CD14-positive monocyte (primary cell): ENCODE data around the gene IFRD2. TPM values are rescaled to one million over a fixed set of nuclear protein-coding genes. Genes with fewer than 3 reads are reported as not detected.
"Not testable (repeated sequence)": the region's sequence is repeated elsewhere in the genome, so short reads cannot be mapped to it uniquely, and the experiment has no call there.

ENCODE experiments used
- DNase-seq, 3 donors: peaks; one replicate each; pipeline ENCODE4 v3.0.0-alpha.2; 2011 to 2022
- H2AFZ ChIP-seq: 2 replicates; pipeline ENCODE4 v1.6.0; 2012; ENCODE audit warnings: mild to moderate bottlenecking, low read depth, low read length, inconsistent platforms; ENCODE audit not compliant: insufficient read depth, poor library complexity, severe bottlenecking
- H3K27ac ChIP-seq, 2 donors: 1 replicate in 1 of 2; 2 replicates in 1 of 2; pipeline ENCODE4 v1.5.1; 2012 to 2013; ENCODE audit warnings: low read length in 2 of 2, control low read depth in 1 of 2, inconsistent platforms in 1 of 2, low read depth in 1 of 2, mild to moderate bottlenecking in 1 of 2
- H3K27me3 ChIP-seq, 2 donors: one replicate each; pipeline versions ENCODE4 v1.6.0 to v1.6.1; 2011 to 2013; ENCODE audit warnings: low read length in 2 of 2; ENCODE audit not compliant: control insufficient read depth in 2 of 2, insufficient read depth in 2 of 2
- H3K36me3 ChIP-seq, 2 donors: replicated peaks in 1 of 2; 1 replicate in 1 of 2; 2 replicates in 1 of 2; pipeline versions ENCODE4 v1.5.1 to v1.6.1; 2012 to 2013; ENCODE audit warnings: low read length in 2 of 2, control low read depth in 1 of 2, inconsistent platforms in 1 of 2, mild to moderate bottlenecking in 1 of 2; ENCODE audit not compliant: insufficient read depth in 2 of 2, control insufficient read depth in 1 of 2
- H3K4me1 ChIP-seq, 2 donors: 1 replicate in 1 of 2; 2 replicates in 1 of 2; pipeline versions ENCODE4 v1.5.1 to v1.6.1; 2012 to 2013; ENCODE audit warnings: low read length in 2 of 2, control low read depth in 1 of 2, inconsistent platforms in 1 of 2, mild to moderate bottlenecking in 1 of 2, moderate library complexity in 1 of 2; ENCODE audit not compliant: insufficient read depth in 2 of 2, control insufficient read depth in 1 of 2
- H3K4me2 ChIP-seq: replicated peaks from 2 replicates; pipeline ENCODE3; 2012; ENCODE audit warnings: low read length, moderate library complexity, mild to moderate bottlenecking; ENCODE audit not compliant: poor library complexity, severe bottlenecking; ENCODE audit errors: extremely low read depth
- H3K4me3 ChIP-seq, 3 experiments: fragments of 200-600 bp in 1 of 3; sonication (generic) in 1 of 3; replicated peaks in 1 of 3; 1 replicate in 2 of 3; 2 replicates in 1 of 3; pipeline ENCODE4 v1.5.1; 2011 to 2013; ENCODE audit warnings: low read length in 3 of 3, mild to moderate bottlenecking in 3 of 3, control low read depth in 2 of 3, low read depth in 2 of 3, inconsistent platforms in 1 of 3, moderate library complexity in 1 of 3
- H3K79me2 ChIP-seq: 2 replicates; pipeline ENCODE4 v1.6.0; 2012; ENCODE audit warnings: mild to moderate bottlenecking, control low read depth, inconsistent platforms, low read length, moderate library complexity; ENCODE audit not compliant: insufficient read depth
- H3K9ac ChIP-seq: 2 replicates; pipeline ENCODE4 v1.6.0; 2017; ENCODE audit warnings: low read length, mild to moderate bottlenecking; ENCODE audit not compliant: insufficient read depth, poor library complexity, severe bottlenecking
- H3K9me3 ChIP-seq, 2 donors: replicated peaks in 1 of 2; 1 replicate in 1 of 2; 2 replicates in 1 of 2; pipeline versions ENCODE4 v1.5.1 to v1.6.1; 2012 to 2013; ENCODE audit warnings: low read length in 2 of 2, control low read depth in 1 of 2; ENCODE audit not compliant: control insufficient read depth in 1 of 2, insufficient read depth in 1 of 2
- H4K20me1 ChIP-seq: 2 replicates; pipeline ENCODE4 v1.6.0; 2012; ENCODE audit warnings: mild to moderate bottlenecking, low read length, control low read depth, moderate library complexity; ENCODE audit not compliant: insufficient read depth
- H3K27ac Mint-ChIP-seq, 7 donors: one replicate each; pipeline ENCODE4 v1.8.0; 2020; ENCODE audit warnings: mild to moderate bottlenecking in 7 of 7, mixed read lengths in 7 of 7, moderate library complexity in 6 of 7, inconsistent platforms in 2 of 7
- H3K27me3 Mint-ChIP-seq, 3 donors: one replicate each; pipeline ENCODE4 v1.8.0; 2021 to 2022; ENCODE audit warnings: low read depth in 3 of 3, mild to moderate bottlenecking in 3 of 3, mixed read lengths in 3 of 3, moderate library complexity in 3 of 3, inconsistent platforms in 1 of 3
- H3K36me3 Mint-ChIP-seq, 2 donors: one replicate each; pipeline ENCODE4 v1.8.0; 2020; ENCODE audit warnings: mixed read lengths in 2 of 2, inconsistent platforms in 1 of 2, mild to moderate bottlenecking in 1 of 2
- H3K4me1 Mint-ChIP-seq: one replicate; pipeline ENCODE4 v1.8.0; 2020; ENCODE audit warnings: mild to moderate bottlenecking, mixed read lengths
- H3K4me3 Mint-ChIP-seq, 2 donors: one replicate each; pipeline ENCODE4 v1.8.0; 2020; ENCODE audit warnings: mild to moderate bottlenecking in 2 of 2, mixed read lengths in 2 of 2, moderate library complexity in 1 of 2
- H3K9me3 Mint-ChIP-seq, 7 donors: one replicate each; pipeline ENCODE4 v1.8.0; 2020 to 2022; ENCODE audit warnings: mixed read lengths in 7 of 7, mild to moderate bottlenecking in 6 of 7, moderate library complexity in 6 of 7, inconsistent platforms in 2 of 7
- CTCF ChIP-seq: fragments of 200-600 bp; IDR thresholded peaks from one replicate; pipeline ENCODE4 v1.8.0; 2022; ENCODE audit warnings: antibody characterized with exemption, mild to moderate bottlenecking
- WGBS: methylation state at CpG from one replicate; pipeline ENCODE4 v1.1.5; 2013; ENCODE audit warnings: missing lambda C conversion rate; ENCODE audit not compliant: insufficient coverage; 5-methylcytosine and 5-hydroxymethylcytosine counted together
- intact Hi-C, 2 donors: fragments of 100-400 bp; cut with micrococcal nuclease; formaldehyde crosslinking; loops; one replicate each; pipeline versions ENCODE4 v1.15.0 to v1.15.1; 2023
- polyA plus RNA-seq, 3 donors: library from polyadenylated mRNA; depleted of rRNA in 1 of 3; unstranded in 2 of 3; stranded (reverse) in 1 of 3; fragments of 300-500 nt in 2 of 3; fragments of >200 nt in 1 of 3; fragmentation: Illumina TruSeq in 2 of 3; gene quantifications; 1 replicate in 2 of 3; 2 replicates in 1 of 3; pipeline ENCODE4 v1.2.3, GENCODE V29; 2012 to 2021

IFRD2 gene
- polyA plus RNA-seq, 3 donors: 17.1 to 35.1 (median 23.3) TPM

GRCh38 chr3:50286322-50287227 is 5.7 kb downstream of the IFRD2 start:
- Histone ChIP-seq H3K27me3 (no peaks in the 10 kb centered on the region), H4K20me1 (no peaks in the 10 kb centered on the region), H3K36me3 (peaks cover 34 to 41% of the 10 kb centered on the region in 2 donors), H3K9me3 (no peaks in the 10 kb centered on the region), H2AFZ (no peak overlapping the region), H3K9ac (no peak overlapping the region), H3K27ac (no peak overlapping the region), H3K79me2 (peaks cover 14% of the 10 kb centered on the region), H3K4me3 (no peak overlapping the region), H3K4me2 (no peak overlapping the region), H3K4me1 (peaks cover 6 to 7% of the 10 kb centered on the region in 2 donors)
- H3K4me1 Mint-ChIP-seq: peaks cover 7% of the 10 kb centered on the region
- H3K27ac Mint-ChIP-seq: peak overlapping the region in 1 of 7 donors; percentile 59
- peaks cover 23 to 34% of the 10 kb centered on the region in 2 donors for H3K36me3 Mint-ChIP-seq
- peak in 1 of 3 donors; percentile 1 for DNase-seq
- intact Hi-C loops: no loop called here
- H3K9me3 Mint-ChIP-seq: peaks cover 0 to 2% (median 0%) of the 10 kb centered on the region in 7 donors
- H3K27me3 Mint-ChIP-seq: peaks cover 4 to 6% (median 4%) of the 10 kb centered on the region in 3 donors
- no peak for TF ChIP-seq CTCF
- no peak overlapping the region for H3K4me3 Mint-ChIP-seq
- 94% methylated on average over 23 of the region's 28 CpGs for WGBS

GRCh38 chr3:50284121-50284520 is 8.1 kb downstream of the IFRD2 start:
- H4K20me1 ChIP-seq, H3K27me3 Mint-ChIP-seq, H3K4me3 ChIP-seq, intact Hi-C loops, H3K27ac ChIP-seq, H3K4me1 ChIP-seq, DNase-seq, H3K9me3 Mint-ChIP-seq, H3K4me1 Mint-ChIP-seq, H3K4me3 Mint-ChIP-seq, H3K9ac ChIP-seq, H3K9me3 ChIP-seq, H2AFZ ChIP-seq, H3K27ac Mint-ChIP-seq, H3K27me3 ChIP-seq, H3K79me2 ChIP-seq, H3K4me2 ChIP-seq: not testable (repeated sequence)
- peaks cover 17 to 20% of the 10 kb centered on the region in 2 donors for H3K36me3 Mint-ChIP-seq
- 100% methylated on average over 2 of the region's 6 CpGs for WGBS
- H3K36me3 ChIP-seq: peaks cover 23 to 27% of the 10 kb centered on the region in 2 donors
